GM21737 (cell line): ENCODE data around the gene NRSN1.
"Not testable (repeated sequence)": the region's sequence is repeated elsewhere in the genome, so short reads cannot be mapped to it uniquely, and the experiment has no call there.

Experiments
- ATAC-seq: cut with Tn5 transposase; IDR thresholded peaks from one replicate; pipeline ENCODE4 v1.9.1; 2021; ENCODE audit warnings: mild to moderate bottlenecking, moderate library complexity; ENCODE audit not compliant: unreplicated experiment

The NRSN1 gene

GRCh38 chr6:24140591-24140990, 14.6 kb downstream of the NRSN1 start:
- ATAC-seq: no peak

GRCh38 chr6:24142733-24143132, 16.7 kb downstream of the NRSN1 start:
- ATAC-seq: not testable (repeated sequence)

DNA sequence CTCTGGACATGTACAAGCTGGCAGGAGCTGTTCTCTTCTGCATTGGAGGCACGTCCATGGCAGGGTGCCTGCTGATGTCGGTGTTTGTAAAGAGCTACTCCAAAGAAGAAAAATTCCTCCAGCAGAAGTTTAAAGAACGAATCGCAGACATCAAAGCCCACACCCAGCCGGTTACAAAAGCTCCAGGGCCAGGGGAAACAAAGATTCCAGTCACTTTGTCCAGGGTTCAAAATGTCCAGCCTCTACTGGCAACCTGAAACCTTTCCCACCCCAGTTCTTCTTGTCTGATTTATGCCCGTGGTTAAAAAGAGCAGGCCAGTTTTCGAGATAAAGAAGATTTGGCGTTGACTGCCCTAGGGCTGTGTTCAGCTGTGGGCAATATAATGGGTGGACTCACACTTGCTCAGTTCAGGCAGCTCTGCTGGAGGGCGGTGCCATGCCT, 19.7 kb downstream of the NRSN1 start:
- ATAC-seq: no peak

GRCh38 chr6:24146871-24147270, 20.9 kb downstream of the NRSN1 start:
- no peak for ATAC-seq

DNA sequence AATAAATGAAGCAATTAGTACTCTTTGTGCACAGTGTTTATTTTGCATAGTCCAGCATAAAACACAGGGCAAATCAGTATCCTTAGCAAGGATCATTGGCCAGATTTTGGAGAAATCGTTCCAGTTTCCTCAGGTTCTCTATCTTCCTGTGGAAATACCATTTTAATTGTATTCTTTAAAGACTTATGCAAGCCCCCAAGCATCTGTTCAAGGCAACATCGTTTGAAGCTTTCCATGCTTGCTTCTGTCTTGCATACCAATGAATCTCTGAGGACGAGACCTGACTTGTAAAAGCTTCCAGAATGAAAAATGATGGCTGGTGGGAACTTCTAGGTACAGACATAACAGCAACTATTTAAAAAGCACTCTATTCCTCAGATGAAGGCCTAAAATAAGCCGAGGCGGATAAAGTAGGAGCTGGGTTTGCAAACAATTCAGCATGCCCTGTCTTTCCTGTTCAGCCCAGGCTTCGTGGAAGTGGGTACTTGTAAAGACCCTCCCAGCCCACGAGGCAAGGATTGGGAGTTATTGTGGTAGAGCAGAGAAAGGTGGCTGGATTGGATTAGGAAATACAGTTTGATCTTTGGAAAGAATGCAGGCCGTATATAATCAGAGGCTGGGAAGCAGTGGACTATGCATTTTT, 21.6 kb downstream of the NRSN1 start:
- no peak for ATAC-seq

- no peak for ATAC-seq
These were observed 22.1 kb downstream of the NRSN1 start for GRCh38 chr6:24148154-24148570.

GRCh38 chr6:24148684-24149083, 22.7 kb downstream of the NRSN1 start:
- ATAC-seq: no peak

DNA sequence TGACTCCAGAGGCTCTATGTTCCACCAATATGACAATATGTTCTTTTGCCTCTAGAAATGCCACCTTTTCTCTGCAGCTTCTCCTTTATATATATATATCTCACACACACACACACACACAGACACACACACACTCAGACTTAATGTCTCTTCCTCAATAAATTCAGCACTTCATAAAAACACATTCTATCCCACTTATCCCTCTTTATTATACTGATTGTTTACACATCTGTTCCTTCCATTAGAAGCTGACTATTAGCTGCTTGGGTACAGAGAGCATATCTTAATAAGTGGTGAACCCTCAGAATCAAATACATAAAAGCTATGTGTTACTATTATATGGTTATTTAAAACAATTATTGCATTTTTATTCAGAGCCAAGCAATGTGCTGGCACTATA, 23.3 kb downstream of the NRSN1 start:
- ATAC-seq: no peak

- ATAC-seq: no peak
These were observed 23.8 kb downstream of the NRSN1 start for GRCh38 chr6:24149836-24150235.

GRCh38 chr6:24152014-24152413, 26.0 kb downstream of the NRSN1 start:
- no peak for ATAC-seq

GRCh38 chr6:24154121-24154520, 28.1 kb downstream of the NRSN1 start:
- ATAC-seq: no peak

DNA sequence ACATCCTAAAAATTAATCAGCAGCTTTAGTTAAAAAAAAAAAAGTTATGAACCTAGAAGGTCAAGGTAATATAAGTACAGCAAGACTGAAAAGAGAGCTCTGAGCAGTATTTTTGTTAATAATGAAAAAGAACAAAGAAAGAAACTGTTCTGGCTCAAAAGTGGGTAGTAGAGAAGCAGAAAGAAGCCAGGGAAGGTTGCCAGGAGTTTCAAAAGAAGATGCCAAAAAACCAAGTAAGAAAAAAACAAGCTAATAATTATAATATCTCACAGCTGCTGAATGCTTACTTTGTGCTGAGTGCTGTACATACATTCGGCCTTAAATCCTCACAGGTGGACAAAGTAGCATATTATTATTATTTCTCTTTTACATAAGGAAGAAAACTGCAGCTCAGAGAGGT, 31.9 kb downstream of the NRSN1 start:
- no peak for ATAC-seq

DNA sequence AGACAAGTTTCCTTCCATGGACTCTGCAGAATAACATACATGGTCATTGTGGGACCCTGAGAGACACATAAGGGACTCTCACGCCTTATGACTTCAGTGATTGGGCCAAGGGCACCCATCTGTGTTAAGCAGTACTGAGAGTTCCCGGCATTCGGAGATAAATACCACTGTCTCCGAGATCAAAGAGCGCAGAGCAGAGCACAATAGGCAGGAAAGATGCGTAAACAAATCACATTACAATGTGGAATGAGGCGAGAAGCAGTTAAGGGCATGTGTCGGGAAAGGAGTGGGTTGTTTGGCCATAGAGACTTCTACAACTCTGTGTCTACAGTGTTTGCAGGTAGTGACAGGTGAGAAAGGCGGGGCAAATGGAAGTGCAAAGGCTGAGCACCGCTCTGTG, 57.6 kb downstream of the NRSN1 start:
- ATAC-seq: no peak

GRCh38 chr6:24186349-24186748, 60.3 kb downstream of the NRSN1 start:
- no peak for ATAC-seq

GRCh38 chr6:24187965-24188577, 62.1 kb downstream of the NRSN1 start:
- ATAC-seq: no peak

- no peak for ATAC-seq
These were observed 62.6 kb downstream of the NRSN1 start for GRCh38 chr6:24188578-24189080.

DNA sequence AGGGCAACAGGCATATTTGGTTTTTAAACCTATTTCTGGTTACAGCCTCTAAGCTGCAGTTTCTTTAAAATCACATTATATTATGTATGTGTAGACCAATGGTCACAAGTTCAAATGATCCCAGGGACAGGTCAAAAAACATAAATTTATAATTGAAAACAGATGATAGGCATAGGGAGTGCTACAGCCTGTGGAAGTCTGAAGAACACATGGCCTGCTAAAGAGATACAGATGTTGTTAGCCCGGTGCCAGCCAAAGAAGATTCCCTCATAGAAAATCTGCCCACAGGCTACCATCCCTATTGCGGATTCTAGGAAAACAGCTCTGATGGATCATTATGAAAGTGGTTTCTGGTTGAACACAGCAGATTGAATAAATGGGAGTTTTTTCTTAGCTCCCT, 65.3 kb downstream of the NRSN1 start:
- no peak for ATAC-seq

DNA sequence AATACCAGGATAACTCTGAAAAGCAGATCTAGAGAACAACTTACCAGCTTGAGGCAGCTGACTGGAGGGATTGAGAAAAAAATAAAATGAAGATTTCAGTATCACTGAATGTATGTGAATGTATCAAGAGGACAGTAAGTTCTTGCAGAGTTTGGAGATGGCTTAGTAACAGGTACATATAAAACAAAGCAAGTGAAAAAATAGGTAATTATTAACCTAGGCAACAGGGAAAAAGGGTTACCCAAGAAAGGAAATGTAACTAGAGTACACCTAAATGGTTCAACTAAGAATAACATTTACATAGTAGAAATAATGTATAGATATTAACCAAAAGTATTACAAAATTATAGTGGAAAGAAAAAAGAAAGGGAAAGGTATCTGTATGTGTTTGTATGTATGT, 67.3 kb downstream of the NRSN1 start:
- no peak for ATAC-seq

- no peak for ATAC-seq
These were observed 69.1 kb downstream of the NRSN1 start for GRCh38 chr6:24194978-24195700.

- no peak for ATAC-seq
These were observed 70.0 kb downstream of the NRSN1 start for GRCh38 chr6:24195836-24196597.
